Chondrocyte (in vitro differentiated cells): ENCODE data around the gene CNDP1. TPM values are rescaled to one million over a fixed set of nuclear protein-coding genes. Genes with fewer than 3 reads are reported as not detected.
A peak's percentile ranks its signal among the peaks of the same experiment; 100 is the strongest.

ENCODE experiments used
- DNase-seq: peaks from one replicate; pipeline ENCODE4 v3.0.0; 2021; ENCODE audit warnings: mixed read lengths, low spot score
- H3K27ac Mint-ChIP-seq: one replicate; pipeline ENCODE4 v1.8.0; 2021; ENCODE audit warnings: mild to moderate bottlenecking, moderate library complexity, mixed read lengths; ENCODE audit not compliant: unreplicated experiment
- H3K27me3 Mint-ChIP-seq: 2 replicates; pipeline ENCODE4 v1.8.0; 2021; ENCODE audit warnings: low read depth, mixed read lengths
- H3K36me3 Mint-ChIP-seq: 2 replicates; pipeline ENCODE4 v1.8.0; 2021; ENCODE audit warnings: low read depth, mixed read lengths
- H3K4me1 Mint-ChIP-seq: 2 replicates; pipeline ENCODE4 v1.8.0; 2021; ENCODE audit warnings: low read depth, mild to moderate bottlenecking, mixed read lengths
- H3K4me3 Mint-ChIP-seq: one replicate; pipeline ENCODE4 v1.8.0; 2021; ENCODE audit warnings: mild to moderate bottlenecking, moderate library complexity, mixed read lengths; ENCODE audit not compliant: unreplicated experiment
- H3K9me3 Mint-ChIP-seq: 2 replicates; pipeline ENCODE4 v1.8.0; 2021; ENCODE audit warnings: low read depth, mixed read lengths
- CTCF ChIP-seq: fragments of 200-600 bp; sonication (generic); IDR thresholded peaks from 2 replicates; pipeline ENCODE4 v1.5.0; 2021; ENCODE audit warnings: antibody characterized with exemption, mild to moderate bottlenecking, moderate library complexity
- total RNA-seq: library from RNA; stranded (reverse); gene quantifications from 3 replicates; pipeline ENCODE4 v1.2.1, GENCODE V29; 2021

Gene CNDP1
- total RNA-seq, 1 donor from 2014 or later, result 0.22 TPM

- H3K27ac Mint-ChIP-seq, result no peak overlapping the region
- TF ChIP-seq CTCF, result no peak
- no peaks in the 10 kb centered on the region for H3K9me3 Mint-ChIP-seq
- no peaks in the 10 kb centered on the region for H3K4me1 Mint-ChIP-seq
- peaks cover 37% of the 10 kb centered on the region for H3K36me3 Mint-ChIP-seq
- no peak overlapping the region for H3K4me3 Mint-ChIP-seq
- no peak for DNase-seq
- H3K27me3 Mint-ChIP-seq, result no peaks in the 10 kb centered on the region
Observed at GRCh38 chr18:74514860-74515495, 19.3 kb upstream of the CNDP1 start.

- DNase-seq, result no peak
- H3K36me3 Mint-ChIP-seq, result peaks cover 40% of the 10 kb centered on the region
- no peak for TF ChIP-seq CTCF
- no peak overlapping the region for H3K27ac Mint-ChIP-seq
- no peaks in the 10 kb centered on the region for H3K4me1 Mint-ChIP-seq
- H3K4me3 Mint-ChIP-seq, result no peak overlapping the region
- H3K27me3 Mint-ChIP-seq, result no peaks in the 10 kb centered on the region
- no peaks in the 10 kb centered on the region for H3K9me3 Mint-ChIP-seq
Observed at GRCh38 chr18:74515620-74516231, 18.6 kb upstream of the CNDP1 start.

- no peaks in the 10 kb centered on the region for H3K27me3 Mint-ChIP-seq
- no peak for DNase-seq
- H3K4me3 Mint-ChIP-seq, result no peak overlapping the region
- H3K9me3 Mint-ChIP-seq, result no peaks in the 10 kb centered on the region
- TF ChIP-seq CTCF, result no peak
- H3K36me3 Mint-ChIP-seq, result peaks cover 45% of the 10 kb centered on the region
- no peaks in the 10 kb centered on the region for H3K4me1 Mint-ChIP-seq
- no peak overlapping the region for H3K27ac Mint-ChIP-seq
Observed at GRCh38 chr18:74516271-74517235, 17.7 kb upstream of the CNDP1 start.

- peak; percentile 65 for DNase-seq
- Mint-ChIP-seq H3K4me3 (no peak overlapping the region), H3K27me3 (no peaks in the 10 kb centered on the region), H3K36me3 (peaks cover 48% of the 10 kb centered on the region), H3K4me1 (no peaks in the 10 kb centered on the region), H3K27ac (no peak overlapping the region), H3K9me3 (no peaks in the 10 kb centered on the region)
- no peak for TF ChIP-seq CTCF
Observed at GRCh38 chr18:74517236-74517630, 17.1 kb upstream of the CNDP1 start.
